ENCODE data around the gene BTF3. TPM values are rescaled to one million over a fixed set of nuclear protein-coding genes. Genes with fewer than 3 reads are reported as not detected.

BTF3 gene
- total RNA-seq, 1 experiment from 2014 or later: 861 TPM

- no peaks in the 10 kb centered on the region for H3K27me3 Mint-ChIP-seq (ENCODE audit: low read depth)
- Histone ChIP-seq H4K8ac (replicated peaks; ENCODE audit: insufficient read length, low read depth, low read length) (no peak overlapping the region), H3T11ph (ENCODE audit: low read length) (no peak overlapping the region), H3K27ac (ENCODE audit: insufficient read length, low read depth, low read length) (no peak overlapping the region), H2BK15ac (ENCODE audit: low read depth, low read length) (no peak overlapping the region), H3K27me3 (ENCODE audit: insufficient read depth, low read length) (no peaks in the 10 kb centered on the region), H3K23ac (ENCODE audit: insufficient read length, low read depth, low read length) (no peak overlapping the region), H3K9me3 (ENCODE audit: control insufficient read depth, low read depth, low read length) (no peaks in the 10 kb centered on the region), H3K9ac (ENCODE audit: extremely low read depth, insufficient read length, low read length) (peak overlapping the region; percentile 87), H2BK20ac (ENCODE audit: low read depth, low read length, poor library complexity, severe bottlenecking) (no peak overlapping the region), H2BK12ac (ENCODE audit: insufficient read length, low read depth, low read length) (no peak overlapping the region), H3K4me1 (ENCODE audit: insufficient read depth, low read length) (no peaks in the 10 kb centered on the region), H4K91ac (ENCODE audit: insufficient read length, low read depth, low read length) (no peak overlapping the region), H3K4ac (ENCODE audit: low read depth, low read length) (no peak overlapping the region), H4K20me1 (ENCODE audit: control insufficient read depth, insufficient read depth, insufficient read length) (no peaks in the 10 kb centered on the region), H2BK120ac (ENCODE audit: low read depth, low read length, poor library complexity, severe bottlenecking) (no peak overlapping the region), H3K79me1 (ENCODE audit: insufficient read depth, low read depth, low read length, poor library complexity, severe bottlenecking) (no peaks in the 10 kb centered on the region), H3K56ac (ENCODE audit: insufficient read length, low read depth, low read length) (no peak overlapping the region), H3K18ac (ENCODE audit: insufficient read length, low read depth, low read length) (no peak overlapping the region), H2BK5ac (ENCODE audit: insufficient read length, low read length) (no peak overlapping the region), H4K5ac (ENCODE audit: insufficient read length, low read depth, low read length) (no peak overlapping the region), H3K4me2 (ENCODE audit: insufficient read depth, insufficient read length, low read length) (peak overlapping the region; percentile 80), H3K14ac (ENCODE audit: insufficient read depth, low read length) (no peak overlapping the region), H3K79me2 (ENCODE audit: insufficient read depth, low read length) (peaks cover 21% of the 10 kb centered on the region; the same call in 1 of the 2 replicates), H3K23me2 (ENCODE audit: insufficient read length, low read depth, low read length, poor library complexity, severe bottlenecking) (peaks cover 8% of the 10 kb centered on the region), H2AFZ (ENCODE audit: low read length) (no peak overlapping the region), H2AK5ac (ENCODE audit: insufficient read length, low read length) (no peak overlapping the region)
- H3K4me3 Mint-ChIP-seq: peak overlapping the region; percentile 96 to 97
- H3K9me3 Mint-ChIP-seq: no peaks in the 10 kb centered on the region
- no CpG with 5 or more reads among the region's 12 CpGs for WGBS (ENCODE audit: extremely low coverage, insufficient read length, low lambda C conversion rate)
- peaks cover 43 to 47% of the 10 kb centered on the region in 2 experiments for H3K4me1 Mint-ChIP-seq
- H3K27ac Mint-ChIP-seq: peak overlapping the region; percentile 88 to 100 (median 90)
- no peak for DNase-seq
- H3K36me3 Mint-ChIP-seq (ENCODE audit: insufficient read depth in 1 of 3, low read depth in 3 of 3): peaks cover 33 to 54% (median 49%) of the 10 kb centered on the region in 3 experiments; a peak in 6 of 7 replicates
- TF ChIP-seq, protein P1, sequence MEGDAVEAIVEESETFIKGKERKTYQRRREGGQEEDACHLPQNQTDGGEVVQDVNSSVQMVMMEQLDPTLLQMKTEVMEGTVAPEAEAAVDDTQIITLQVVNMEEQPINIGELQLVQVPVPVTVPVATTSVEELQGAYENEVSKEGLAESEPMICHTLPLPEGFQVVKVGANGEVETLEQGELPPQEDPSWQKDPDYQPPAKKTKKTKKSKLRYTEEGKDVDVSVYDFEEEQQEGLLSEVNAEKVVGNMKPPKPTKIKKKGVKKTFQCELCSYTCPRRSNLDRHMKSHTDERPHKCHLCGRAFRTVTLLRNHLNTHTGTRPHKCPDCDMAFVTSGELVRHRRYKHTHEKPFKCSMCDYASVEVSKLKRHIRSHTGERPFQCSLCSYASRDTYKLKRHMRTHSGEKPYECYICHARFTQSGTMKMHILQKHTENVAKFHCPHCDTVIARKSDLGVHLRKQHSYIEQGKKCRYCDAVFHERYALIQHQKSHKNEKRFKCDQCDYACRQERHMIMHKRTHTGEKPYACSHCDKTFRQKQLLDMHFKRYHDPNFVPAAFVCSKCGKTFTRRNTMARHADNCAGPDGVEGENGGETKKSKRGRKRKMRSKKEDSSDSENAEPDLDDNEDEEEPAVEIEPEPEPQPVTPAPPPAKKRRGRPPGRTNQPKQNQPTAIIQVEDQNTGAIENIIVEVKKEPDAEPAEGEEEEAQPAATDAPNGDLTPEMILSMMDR (conservative IDR thresholded peaks at IDR 0.05): no peak
Measured at GRCh38 chr5:73499187-73499586, 945 bp downstream of the BTF3 start.

Data from H9 (cell line).